ENCODE data around the gene PTP4A2.

The PTP4A2 gene

GRCh38 chr1:31886866-31887265 is 51.3 kb downstream of the PTP4A2 start:
- DNase-seq (ENCODE audit: low read depth in 2 of 2): no peak

DNA sequence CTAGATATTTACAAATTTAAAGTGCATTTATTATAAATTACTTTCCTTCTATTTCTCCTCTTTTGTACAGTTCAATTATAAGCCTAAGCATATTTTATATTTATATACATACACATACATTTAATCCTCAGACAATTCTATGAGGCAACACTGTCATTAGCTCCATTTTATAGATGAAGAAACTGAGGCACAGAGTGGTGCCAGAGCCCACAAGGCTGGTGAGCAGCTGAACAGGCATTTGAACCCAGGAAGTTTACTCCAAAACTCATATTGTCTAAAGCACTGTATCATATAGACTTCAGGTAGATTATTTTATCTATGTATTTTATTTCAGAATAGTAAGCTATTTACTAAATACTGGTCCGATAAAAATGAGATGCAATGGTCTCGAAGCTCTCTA is 52.3 kb downstream of the PTP4A2 start:
- DNase-seq (ENCODE audit: low read depth in 2 of 2): no peak

DNA sequence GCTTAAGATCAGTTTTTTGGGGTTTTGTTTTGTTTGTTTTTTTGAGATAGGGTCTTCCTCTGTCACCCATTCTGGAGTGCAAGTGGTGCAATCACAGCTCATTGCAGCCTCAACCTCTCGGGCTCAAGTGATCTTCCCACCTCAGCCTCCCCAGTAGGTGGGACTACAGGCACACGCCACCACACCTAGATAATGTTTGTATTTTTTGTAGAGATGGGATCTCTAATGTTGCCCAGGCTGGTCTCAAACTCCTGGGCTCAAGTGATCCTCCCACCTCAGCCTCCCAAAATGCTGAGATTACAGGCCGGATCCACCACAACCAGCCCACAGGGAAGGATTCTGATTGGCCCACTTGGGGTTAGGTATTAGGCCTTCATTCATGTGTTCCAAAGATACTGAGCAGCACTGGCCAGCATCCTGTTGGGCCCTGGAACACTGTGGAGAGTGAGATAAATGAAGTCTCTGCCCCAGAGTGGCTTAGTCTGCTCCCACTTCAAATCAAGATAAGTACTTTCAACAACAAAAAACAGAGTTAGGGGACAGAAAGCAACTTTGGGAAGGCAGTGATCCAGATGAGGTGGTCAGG is 54.7 kb downstream of the PTP4A2 start:
- DNase-seq (ENCODE audit: low read depth in 2 of 2): no peak

DNA sequence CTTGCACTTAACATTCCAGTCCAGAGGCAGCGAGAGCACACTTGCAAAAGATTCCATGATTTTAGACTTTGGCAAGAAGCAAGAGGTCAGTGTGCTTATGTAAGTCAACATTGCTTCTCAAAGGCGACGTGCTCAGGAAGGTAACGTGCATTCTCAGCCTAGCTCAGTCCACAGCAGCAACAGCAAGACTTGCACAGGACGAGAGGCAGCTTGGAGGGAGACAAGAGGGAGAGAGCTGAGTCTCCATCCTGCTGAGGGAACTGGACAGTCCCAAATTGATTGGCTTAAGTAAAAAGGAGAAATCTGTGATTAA is 56.5 kb downstream of the PTP4A2 start:
- DNase-seq (ENCODE audit: low read depth in 2 of 2): no peak

DNA sequence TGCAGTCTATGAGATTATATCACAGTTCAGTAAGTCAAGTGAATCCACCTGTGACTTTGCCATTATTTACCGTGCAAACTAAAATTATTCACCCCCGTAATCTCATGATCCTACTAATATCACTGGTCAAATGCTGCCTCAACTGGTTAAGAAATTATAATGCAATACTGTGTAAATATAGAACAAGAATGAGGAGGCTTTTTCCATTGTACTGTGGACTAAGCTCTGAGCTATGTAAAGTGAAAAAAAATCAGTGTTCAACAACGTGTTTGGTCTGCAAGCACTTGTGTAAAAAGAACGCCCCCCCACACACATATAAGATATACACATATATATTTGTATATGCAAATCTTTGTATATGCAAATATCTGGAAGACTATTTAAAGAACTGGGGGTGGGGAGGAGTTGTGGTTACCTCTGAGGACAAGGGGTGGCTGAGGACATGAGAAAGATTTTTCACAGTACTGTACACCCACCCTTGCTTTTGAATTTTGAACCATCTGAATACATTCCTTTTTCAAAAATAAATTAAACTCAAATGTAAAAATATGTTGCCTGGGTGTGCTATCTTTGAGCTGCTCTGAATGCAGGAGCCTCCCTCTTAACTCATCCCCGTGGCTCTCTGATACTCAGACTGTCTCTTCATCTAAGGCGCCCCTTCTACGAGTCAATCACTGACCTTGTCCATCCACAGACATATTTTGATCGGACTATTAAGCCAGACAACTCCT is 57.0 kb downstream of the PTP4A2 start:
- no peak for DNase-seq (ENCODE audit: low read depth in 2 of 2)

DNA sequence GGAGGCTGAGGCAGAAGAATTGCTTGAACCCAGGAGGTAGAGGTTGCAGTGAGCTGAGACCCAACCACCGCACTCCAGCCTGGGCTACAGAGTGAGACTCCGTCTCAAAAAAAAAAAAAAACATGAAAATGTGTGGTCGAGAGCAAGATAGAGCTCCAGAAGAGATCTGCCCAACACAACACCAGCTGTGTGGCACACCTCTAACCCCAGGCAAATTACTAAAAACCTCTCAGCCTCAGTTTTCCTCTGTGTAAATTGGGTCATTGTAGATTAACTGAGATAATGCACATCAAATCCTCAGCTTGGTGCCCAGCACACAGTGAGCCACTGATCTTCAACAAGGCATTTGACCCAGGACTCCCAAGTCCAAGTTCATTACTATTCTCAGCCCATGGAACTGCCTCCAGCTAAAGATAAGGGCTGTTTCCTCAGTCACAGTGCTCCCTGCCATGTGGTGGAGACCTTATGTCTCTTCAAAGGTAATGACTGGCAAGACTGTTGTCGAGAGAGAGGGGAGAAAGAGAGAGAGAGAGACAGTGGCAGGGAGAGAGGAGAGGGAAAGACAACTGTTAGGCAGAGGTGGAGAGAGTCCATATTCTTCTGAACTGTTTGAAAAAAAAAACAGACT is 58.1 kb downstream of the PTP4A2 start:
- no peak for DNase-seq (ENCODE audit: low read depth in 2 of 2)

DNA sequence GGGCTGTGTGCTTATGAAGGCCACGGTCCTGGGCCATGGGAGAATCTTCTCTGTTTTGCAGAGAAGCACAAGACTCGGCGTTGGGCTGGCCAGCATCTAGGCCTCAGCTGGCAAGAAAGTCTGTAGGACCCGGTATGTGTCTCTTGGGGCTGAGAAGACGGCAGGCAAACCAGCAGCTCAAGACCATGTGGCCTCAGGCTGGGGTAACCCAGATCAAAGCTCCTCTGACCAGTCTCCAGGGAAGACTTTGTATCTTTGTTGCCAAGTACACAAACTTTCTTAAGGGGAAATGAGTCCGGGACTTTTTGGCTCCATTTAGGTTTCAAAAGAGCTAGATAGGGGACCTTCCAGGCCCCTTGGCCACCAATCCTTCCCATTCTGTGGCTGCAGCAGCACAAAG is 60.1 kb downstream of the PTP4A2 start:
- no peak for DNase-seq (ENCODE audit: low read depth in 2 of 2)

- DNase-seq (ENCODE audit: low read depth in 2 of 2): no peak
These were observed 60.6 kb downstream of the PTP4A2 start for GRCh38 chr1:31877544-31877943.

DNA sequence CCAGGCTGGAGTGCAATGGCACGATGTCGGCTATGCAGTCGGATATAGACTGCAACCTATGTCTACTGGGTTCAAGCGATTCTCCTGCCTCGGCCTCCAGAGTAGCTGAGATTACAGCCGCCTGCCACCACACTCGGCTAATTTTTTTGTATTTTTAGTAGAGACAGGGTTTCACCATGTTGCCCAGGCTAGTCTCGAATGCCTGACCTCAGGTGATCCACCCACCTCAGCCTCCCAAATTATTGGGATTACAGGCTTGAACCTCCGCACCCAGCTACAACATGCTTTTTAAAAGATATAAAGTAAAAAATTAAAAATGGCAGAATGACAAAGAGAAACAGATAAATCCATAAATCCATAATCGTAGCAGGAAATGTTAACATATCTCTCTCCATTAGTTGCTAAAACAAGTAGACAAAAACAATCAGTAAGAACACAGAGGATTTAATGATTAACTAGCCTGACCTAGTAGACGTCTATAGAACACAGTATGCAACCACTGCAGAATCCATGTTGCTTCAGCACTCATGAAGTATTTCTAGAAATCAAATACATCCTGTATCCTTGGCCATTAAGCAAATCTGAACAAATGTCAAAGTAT is 62.4 kb downstream of the PTP4A2 start:
- no peak for DNase-seq (ENCODE audit: low read depth in 2 of 2)

GRCh38 chr1:31874942-31875341 is 63.2 kb downstream of the PTP4A2 start:
- no peak for DNase-seq (ENCODE audit: low read depth in 2 of 2)

DNA sequence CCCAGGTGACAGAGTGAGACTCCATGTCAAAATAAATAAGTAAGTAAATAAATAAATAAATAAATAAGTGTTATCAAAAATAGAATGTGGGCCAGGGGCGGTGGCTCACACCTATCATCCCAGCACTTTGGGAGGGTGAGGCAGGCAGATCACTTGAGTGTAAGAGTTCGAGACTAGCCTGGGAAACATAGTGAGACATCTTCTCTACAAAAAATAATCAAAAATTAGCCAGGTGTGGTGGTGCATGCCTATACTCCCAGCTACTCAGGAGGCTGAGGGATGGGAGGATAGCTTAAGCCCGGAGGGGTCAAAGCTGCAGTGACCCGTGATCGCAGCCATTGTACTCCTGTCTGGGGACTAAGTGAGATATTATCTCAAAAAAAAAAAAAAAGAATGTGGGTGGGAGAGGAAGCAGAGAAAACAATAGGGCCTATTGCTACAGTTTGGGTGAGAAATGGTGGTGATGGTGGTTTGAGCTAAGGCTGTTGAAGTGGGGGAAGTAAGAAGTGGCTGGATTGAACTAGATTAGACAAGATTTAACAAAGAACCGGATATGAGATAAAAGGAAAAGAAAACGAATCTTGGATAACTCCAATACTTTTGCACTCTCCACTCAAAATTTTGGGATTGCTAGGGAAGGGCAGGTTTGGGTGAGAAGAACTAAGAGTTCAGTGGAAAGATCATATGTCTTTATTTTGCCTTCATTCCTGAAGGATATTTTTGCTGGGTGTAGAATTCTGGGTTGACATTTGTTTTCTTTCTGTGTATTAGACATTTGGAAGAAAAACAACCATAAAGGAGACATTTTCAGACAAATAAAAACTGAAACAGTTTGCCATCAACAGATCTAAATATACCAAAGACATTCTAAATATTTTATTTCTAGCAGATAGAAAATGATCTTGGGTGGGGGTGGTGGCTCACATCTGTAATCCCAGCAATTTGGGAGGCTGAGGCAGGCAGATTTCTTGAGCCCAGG is 65.2 kb downstream of the PTP4A2 start:
- DNase-seq (ENCODE audit: low read depth in 2 of 2): no peak

GRCh38 chr1:31871703-31872102 is 66.5 kb downstream of the PTP4A2 start:
- no peak for DNase-seq (ENCODE audit: low read depth in 2 of 2)

DNA sequence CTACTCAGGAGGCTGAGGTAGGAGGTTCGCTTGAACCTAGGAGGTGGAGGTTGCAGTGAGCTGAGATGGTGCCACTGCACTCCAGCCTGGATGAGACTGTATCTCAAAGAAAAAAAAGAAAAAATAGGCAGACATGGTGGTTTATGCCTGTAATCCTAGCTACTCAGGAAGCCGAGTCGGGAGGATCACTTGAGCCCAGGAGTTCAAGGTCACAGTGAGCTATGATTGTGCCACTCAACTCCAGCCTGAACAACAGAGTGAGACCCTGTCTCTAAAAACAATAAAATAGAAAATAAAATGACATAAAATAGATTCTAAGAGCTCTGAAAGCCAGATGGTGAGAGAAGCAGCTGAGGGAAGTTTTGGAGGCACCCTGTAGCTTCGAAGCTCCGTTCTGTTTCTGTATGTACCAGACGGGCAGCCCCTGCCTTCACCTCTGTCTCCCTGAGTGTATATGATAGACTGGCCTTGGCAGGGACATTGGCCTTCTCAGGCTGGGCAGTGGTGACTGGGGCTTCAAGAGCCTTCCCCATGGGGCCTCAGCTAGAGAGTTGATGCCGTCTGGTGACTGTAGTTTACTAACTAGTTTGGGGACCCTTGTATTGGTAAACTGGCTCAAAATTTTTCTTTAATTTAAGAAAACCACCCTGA is 68.0 kb downstream of the PTP4A2 start:
- DNase-seq (ENCODE audit: low read depth in 2 of 2): no peak

- DNase-seq (ENCODE audit: low read depth in 2 of 2): no peak
These were observed 68.7 kb downstream of the PTP4A2 start for GRCh38 chr1:31869449-31869848.

DNA sequence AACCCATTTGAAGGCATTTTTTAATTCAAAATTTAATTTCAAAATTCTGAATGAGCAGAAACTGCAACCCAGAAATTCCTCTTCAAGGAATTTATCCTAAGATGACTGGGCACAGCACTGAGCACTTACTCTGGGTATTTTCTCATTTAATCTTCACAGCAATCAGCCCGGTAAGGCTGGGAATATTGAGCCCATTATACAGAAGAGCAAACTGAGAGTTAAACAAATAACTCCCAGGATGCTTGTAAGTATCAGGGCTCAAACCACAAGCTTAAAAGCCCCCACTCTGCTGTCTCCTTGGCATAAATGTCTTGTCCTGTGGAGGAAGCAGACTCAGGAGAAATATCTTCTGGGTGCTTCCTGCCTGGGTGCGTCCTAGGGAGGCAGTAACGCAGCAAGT is 69.3 kb downstream of the PTP4A2 start:
- no peak for DNase-seq (ENCODE audit: low read depth in 2 of 2)

GRCh38 chr1:31867546-31867945 is 70.6 kb downstream of the PTP4A2 start:
- DNase-seq (ENCODE audit: low read depth in 2 of 2): no peak

- no peak for DNase-seq (ENCODE audit: low read depth in 2 of 2)
These were observed 71.6 kb downstream of the PTP4A2 start for GRCh38 chr1:31866450-31867032.

- no peak for DNase-seq (ENCODE audit: low read depth in 2 of 2)
These were observed 72.3 kb downstream of the PTP4A2 start for GRCh38 chr1:31865728-31866449.

DNA sequence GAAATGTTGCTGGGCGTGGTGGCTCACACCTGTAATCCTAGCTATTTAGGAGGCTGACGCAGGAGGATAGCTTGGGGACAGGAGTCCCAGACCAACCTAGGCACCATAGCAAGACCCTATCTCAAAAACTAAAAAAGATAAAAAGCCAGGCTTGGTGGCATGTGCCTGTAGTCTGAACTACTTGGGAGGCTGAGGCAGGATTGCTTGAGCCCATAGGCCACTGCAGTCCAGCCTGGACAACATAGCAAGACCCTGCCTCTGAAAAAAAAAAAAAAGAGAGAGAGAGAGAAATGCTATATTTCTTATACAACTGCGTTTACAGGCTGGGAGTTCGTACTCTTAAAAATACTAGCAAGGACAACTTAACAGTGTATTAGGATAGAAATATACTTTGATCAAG is 76.1 kb downstream of the PTP4A2 start:
- DNase-seq (ENCODE audit: low read depth in 2 of 2): no peak

GRCh38 chr1:31861346-31861745 is 76.8 kb downstream of the PTP4A2 start:
- no peak for DNase-seq (ENCODE audit: low read depth in 2 of 2)
